ENCODE measurements around the gene BEND5. TPM values are rescaled to one million over a fixed set of nuclear protein-coding genes. Genes with fewer than 3 reads are reported as not detected.

BEND5 gene
- total and polyA plus RNA-seq, 7 donors, result 1.6 to 12.7 (median 10.9) TPM

GRCh38 chr1:48687282-48688045, 89.2 kb downstream of the BEND5 start:
- Histone ChIP-seq H3K9me3 (no peaks in the 10 kb centered on the region), H3K4me3 (no peak overlapping the region), H3K4me1 (peaks cover 0 to 10% (median 4%) of the 10 kb centered on the region in 4 donors), H3K36me3 (no peaks in the 10 kb centered on the region), H3K27ac (no peak overlapping the region), H3K27me3 (no peaks in the 10 kb centered on the region)
- TF ChIP-seq EP300 (IDR thresholded peaks at IDR 0.05), result no peak
- TF ChIP-seq, protein P1, sequence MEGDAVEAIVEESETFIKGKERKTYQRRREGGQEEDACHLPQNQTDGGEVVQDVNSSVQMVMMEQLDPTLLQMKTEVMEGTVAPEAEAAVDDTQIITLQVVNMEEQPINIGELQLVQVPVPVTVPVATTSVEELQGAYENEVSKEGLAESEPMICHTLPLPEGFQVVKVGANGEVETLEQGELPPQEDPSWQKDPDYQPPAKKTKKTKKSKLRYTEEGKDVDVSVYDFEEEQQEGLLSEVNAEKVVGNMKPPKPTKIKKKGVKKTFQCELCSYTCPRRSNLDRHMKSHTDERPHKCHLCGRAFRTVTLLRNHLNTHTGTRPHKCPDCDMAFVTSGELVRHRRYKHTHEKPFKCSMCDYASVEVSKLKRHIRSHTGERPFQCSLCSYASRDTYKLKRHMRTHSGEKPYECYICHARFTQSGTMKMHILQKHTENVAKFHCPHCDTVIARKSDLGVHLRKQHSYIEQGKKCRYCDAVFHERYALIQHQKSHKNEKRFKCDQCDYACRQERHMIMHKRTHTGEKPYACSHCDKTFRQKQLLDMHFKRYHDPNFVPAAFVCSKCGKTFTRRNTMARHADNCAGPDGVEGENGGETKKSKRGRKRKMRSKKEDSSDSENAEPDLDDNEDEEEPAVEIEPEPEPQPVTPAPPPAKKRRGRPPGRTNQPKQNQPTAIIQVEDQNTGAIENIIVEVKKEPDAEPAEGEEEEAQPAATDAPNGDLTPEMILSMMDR (IDR thresholded peaks at IDR 0.05), result no peak
- TF ChIP-seq POLR2A (IDR thresholded peaks at IDR 0.05), result no peak
- no peak for TF ChIP-seq POLR2AphosphoS5 (IDR thresholded peaks at IDR 0.05)
- no peak for DNase-seq
- intact Hi-C loops (cut with DNase I), result no loop called here
- WGBS, 2 donors, result 72 to 80% methylated on average over 13 of the region's 13 CpGs

DNA sequence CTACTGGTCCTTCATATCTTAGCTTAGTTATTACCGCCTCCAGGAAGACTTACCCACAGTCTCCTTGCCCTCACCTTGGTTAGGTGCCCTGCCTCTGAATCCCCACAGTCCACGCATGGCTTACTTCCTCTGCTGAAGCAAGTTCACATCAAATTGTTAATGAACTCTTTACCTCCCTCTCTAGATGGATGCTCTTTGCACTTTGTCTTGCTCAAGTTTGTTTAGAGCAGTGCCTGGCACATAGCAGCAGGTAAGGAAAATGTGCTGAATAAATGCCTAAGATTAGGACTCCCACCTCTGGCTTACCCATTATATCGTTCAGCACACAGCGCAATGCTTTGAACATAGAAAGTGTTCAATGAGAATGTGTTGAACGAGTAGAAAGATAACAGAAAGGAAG, 90.5 kb downstream of the BEND5 start:
- DNase-seq, result no peak
- H3K27ac ChIP-seq, result no peak overlapping the region
- no peaks in the 10 kb centered on the region for H3K4me1 ChIP-seq
- intact Hi-C loops (cut with DNase I), result no loop called here
- TF ChIP-seq POLR2A (IDR thresholded peaks at IDR 0.05) (no peak), POLR2AphosphoS5 (IDR thresholded peaks at IDR 0.05) (no peak), EP300 (IDR thresholded peaks at IDR 0.05) (no peak)
- TF ChIP-seq, protein P1 (IDR thresholded peaks at IDR 0.05), result no peak
- no peak overlapping the region for H3K4me3 ChIP-seq
- no peaks in the 10 kb centered on the region for H3K36me3 ChIP-seq
- H3K9me3 ChIP-seq, result no peaks in the 10 kb centered on the region
- WGBS, 2 donors, result 82 to 89% methylated on average over 5 of the region's 5 CpGs
- no peaks in the 10 kb centered on the region for H3K27me3 ChIP-seq

DNA sequence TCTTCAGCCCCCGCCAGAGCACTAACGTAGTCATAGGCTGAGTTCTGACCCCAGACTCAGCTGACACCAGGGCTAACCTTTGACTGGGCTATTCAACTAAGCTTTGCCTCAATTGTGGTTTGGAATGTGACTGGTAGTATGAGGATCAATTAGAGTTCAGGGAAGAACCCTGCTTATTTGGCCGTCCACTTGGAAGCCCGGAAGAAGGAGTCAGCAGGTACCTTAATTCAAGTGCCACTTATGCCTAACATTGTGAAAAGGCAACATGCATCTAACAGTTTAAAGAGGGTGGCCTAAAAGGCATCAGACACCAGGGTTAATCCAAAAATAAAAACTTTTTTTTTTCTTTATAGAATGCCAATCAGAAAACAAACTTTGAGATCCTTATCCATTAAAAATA, 92.3 kb downstream of the BEND5 start:
- intact Hi-C loops (cut with DNase I), result no loop called here
- WGBS, 2 donors, result 93 to 95% methylated on average over 4 of the region's 4 CpGs
- Histone ChIP-seq H3K4me1 (no peaks in the 10 kb centered on the region), H3K27ac (no peak overlapping the region), H3K36me3 (no peaks in the 10 kb centered on the region), H3K9me3 (no peaks in the 10 kb centered on the region), H3K4me3 (no peak overlapping the region), H3K27me3 (no peaks in the 10 kb centered on the region)
- TF ChIP-seq EP300 (IDR thresholded peaks at IDR 0.05), result no peak
- TF ChIP-seq POLR2A (IDR thresholded peaks at IDR 0.05), result no peak
- TF ChIP-seq, protein P1 (IDR thresholded peaks at IDR 0.05), result no peak
- TF ChIP-seq POLR2AphosphoS5 (IDR thresholded peaks at IDR 0.05), result no peak
- no peak for DNase-seq

- Histone ChIP-seq H3K4me1 (no peaks in the 10 kb centered on the region), H3K4me3 (no peak overlapping the region), H3K9me3 (no peaks in the 10 kb centered on the region), H3K27ac (no peak overlapping the region), H3K36me3 (no peaks in the 10 kb centered on the region), H3K27me3 (no peaks in the 10 kb centered on the region)
- TF ChIP-seq EP300 (IDR thresholded peaks at IDR 0.05) (no peak), POLR2A (IDR thresholded peaks at IDR 0.05) (no peak), POLR2AphosphoS5 (IDR thresholded peaks at IDR 0.05) (no peak)
- TF ChIP-seq, protein P1 (IDR thresholded peaks at IDR 0.05), result no peak
- WGBS, 2 donors, result 88 to 89% methylated on average over 3 of the region's 3 CpGs
- DNase-seq, result no peak
- intact Hi-C loops (cut with DNase I), result no loop called here
Observed at GRCh38 chr1:48683839-48684238, 92.9 kb downstream of the BEND5 start.

Measured in sigmoid colon (tissue), 7 donors.